Fibroblast of upper back skin (primary cell): ENCODE results near the gene GPRIN3.

Experiments used
- DNase-seq: peaks from one replicate; pipeline ENCODE4 v3.0.0-alpha.2; 2013

GPRIN3 gene

GRCh38 chr4:89253311-89253710, 54.3 kb downstream of the GPRIN3 start:
- DNase-seq, result no peak

GRCh38 chr4:89251396-89251795, 56.2 kb downstream of the GPRIN3 start:
- DNase-seq, result no peak

- no peak for DNase-seq
Measured at GRCh38 chr4:89249716-89250361, 57.8 kb downstream of the GPRIN3 start.

- DNase-seq, result no peak
Measured at GRCh38 chr4:89249313-89249712, 58.3 kb downstream of the GPRIN3 start.

- DNase-seq, result no peak
Measured at GRCh38 chr4:89248879-89249281, 58.7 kb downstream of the GPRIN3 start.

GRCh38 chr4:89247951-89248350, 59.6 kb downstream of the GPRIN3 start:
- no peak for DNase-seq

GRCh38 chr4:89245459-89245858, 62.1 kb downstream of the GPRIN3 start:
- DNase-seq, result no peak

GRCh38 chr4:89243733-89244252, 63.8 kb downstream of the GPRIN3 start:
- DNase-seq, result no peak

GRCh38 chr4:89242864-89243732, 64.5 kb downstream of the GPRIN3 start:
- DNase-seq, result no peak

GRCh38 chr4:89242216-89242615, 65.4 kb downstream of the GPRIN3 start:
- no peak for DNase-seq

- DNase-seq, result no peak
Measured at GRCh38 chr4:89230271-89230670, 77.3 kb downstream of the GPRIN3 start.

- DNase-seq, result peak; percentile 74
Measured at GRCh38 chr4:89226665-89227574, 80.7 kb downstream of the GPRIN3 start.

- DNase-seq, result no peak
Measured at GRCh38 chr4:89222170-89222569, 85.4 kb downstream of the GPRIN3 start.

GRCh38 chr4:89221167-89221867, 86.3 kb downstream of the GPRIN3 start:
- DNase-seq, result peak; percentile 52

- DNase-seq, result no peak
Measured at GRCh38 chr4:89218587-89218986, 89.0 kb downstream of the GPRIN3 start.

GRCh38 chr4:89217604-89218003, 90.0 kb downstream of the GPRIN3 start:
- no peak for DNase-seq

- DNase-seq, result no peak
Measured at GRCh38 chr4:89216866-89217265, 90.7 kb downstream of the GPRIN3 start.

- DNase-seq, result no peak
Measured at GRCh38 chr4:89216422-89216821, 91.2 kb downstream of the GPRIN3 start.

- DNase-seq, result no peak
Measured at GRCh38 chr4:89215736-89216135, 91.9 kb downstream of the GPRIN3 start.

GRCh38 chr4:89214308-89214707, 93.3 kb downstream of the GPRIN3 start:
- DNase-seq, result no peak

GRCh38 chr4:89213382-89213701, 94.3 kb downstream of the GPRIN3 start:
- no peak for DNase-seq

GRCh38 chr4:89212666-89213381, 94.8 kb downstream of the GPRIN3 start:
- peak; percentile 39 for DNase-seq
